ENCODE data around the gene SLC22A25. TPM values are rescaled to one million over a fixed set of nuclear protein-coding genes. Genes with fewer than 3 reads are reported as not detected.

SLC22A25 gene
- not detected for total RNA-seq

DNA sequence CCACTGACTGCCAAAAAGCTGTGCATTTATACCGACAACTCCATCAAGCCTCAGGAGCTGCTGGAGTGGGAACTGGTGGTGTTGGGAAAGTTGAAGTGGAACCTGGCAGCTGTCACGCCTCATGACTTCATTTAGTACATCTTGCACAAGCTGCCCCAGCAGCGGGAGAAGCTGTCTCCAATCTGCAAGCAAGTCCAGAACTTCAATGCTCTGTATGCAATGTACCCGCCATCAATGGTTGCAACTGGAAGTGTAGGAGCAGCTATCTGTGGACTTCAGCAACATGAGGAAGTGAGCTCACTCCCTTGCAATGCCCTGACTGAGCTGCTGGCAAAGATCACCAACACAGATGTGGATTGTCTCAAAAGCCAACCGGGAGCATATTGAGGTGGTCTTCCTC is at the start of gene SLC22A25:
SLC22A25 (minus strand) TSS at position 67 of the 400 bp plus-strand sequence. CDS start 13,947 bp downstream, outside the sequence.
- Histone ChIP-seq H3K27ac (no peak within 1 kb of the TSS), H3K4me3 (peak within 1 kb of the TSS in 1 of 4 donors; percentile 14), H3K27me3 (no peaks in the 10 kb centered on the region), H3K4me1 (no peaks in the 10 kb centered on the region), H3K36me3 (no peaks in the 10 kb centered on the region), H3K9me3 (no peaks in the 10 kb centered on the region)
- no peak for DNase-seq
- TF ChIP-seq CTCF (IDR thresholded peaks at IDR 0.05): no peak
- no peak for TF ChIP-seq POLR2A (IDR thresholded peaks at IDR 0.05)

DNA sequence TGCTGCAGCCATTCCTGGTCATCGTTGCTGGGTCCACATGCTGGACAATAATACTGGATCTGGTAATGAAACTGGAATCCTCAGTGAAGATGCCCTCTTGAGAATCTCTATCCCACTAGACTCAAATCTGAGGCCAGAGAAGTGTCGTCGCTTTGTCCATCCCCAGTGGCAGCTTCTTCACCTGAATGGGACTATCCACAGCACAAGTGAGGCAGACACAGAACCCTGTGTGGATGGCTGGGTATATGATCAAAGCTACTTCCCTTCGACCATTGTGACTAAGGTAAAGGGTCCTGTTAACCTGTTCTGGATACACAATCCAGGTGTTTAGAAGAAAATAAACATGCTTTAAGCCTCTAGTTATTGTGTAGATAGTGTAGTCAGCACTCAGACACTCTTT is 46.9 kb upstream of the SLC22A25 start:
- Histone ChIP-seq H3K27me3 (no peaks in the 10 kb centered on the region), H3K9me3 (peaks cover 0 to 4% (median 1%) of the 10 kb centered on the region in 4 donors)
- DNase-seq: no peak

GRCh38 chr11:63289658-63290057 is 46.3 kb upstream of the SLC22A25 start:
- DNase-seq: no peak
- Histone ChIP-seq H3K4me3 (no peak overlapping the region), H3K36me3 (no peaks in the 10 kb centered on the region), H3K4me1 (no peaks in the 10 kb centered on the region), H3K27ac (no peak overlapping the region), H3K27me3 (no peaks in the 10 kb centered on the region), H3K9me3 (peaks cover 0 to 4% (median 1%) of the 10 kb centered on the region in 4 donors)
- no peak for TF ChIP-seq POLR2A (IDR thresholded peaks at IDR 0.05)
- no peak for TF ChIP-seq CTCF (IDR thresholded peaks at IDR 0.05)

More for the DNA sequence above, 46.9 kb upstream of the SLC22A25 start:
- TF ChIP-seq CTCF (IDR thresholded peaks at IDR 0.05): no peak
- no peak for TF ChIP-seq POLR2A (IDR thresholded peaks at IDR 0.05)
- no peak overlapping the region for H3K27ac ChIP-seq
- H3K4me1 ChIP-seq: no peaks in the 10 kb centered on the region
- no peak overlapping the region for H3K4me3 ChIP-seq
- H3K36me3 ChIP-seq: no peaks in the 10 kb centered on the region

GRCh38 chr11:63282579-63282978 is 39.2 kb upstream of the SLC22A25 start:
- H3K27me3 ChIP-seq: no peaks in the 10 kb centered on the region
- peaks cover 0 to 2% (median 0%) of the 10 kb centered on the region in 4 donors for H3K9me3 ChIP-seq
- H3K4me1 ChIP-seq: no peaks in the 10 kb centered on the region
- no peak overlapping the region for H3K27ac ChIP-seq
- DNase-seq: no peak
- TF ChIP-seq POLR2A (IDR thresholded peaks at IDR 0.05) (no peak), CTCF (IDR thresholded peaks at IDR 0.05) (no peak)
- no peak overlapping the region for H3K4me3 ChIP-seq
- H3K36me3 ChIP-seq: no peaks in the 10 kb centered on the region

- DNase-seq: no peak
- H3K27me3 ChIP-seq: no peaks in the 10 kb centered on the region
- no peak for TF ChIP-seq CTCF (IDR thresholded peaks at IDR 0.05)
- no peaks in the 10 kb centered on the region for H3K36me3 ChIP-seq
- H3K4me3 ChIP-seq: no peak overlapping the region
- H3K9me3 ChIP-seq: peaks cover 0 to 3% (median 0%) of the 10 kb centered on the region in 4 donors
- H3K4me1 ChIP-seq: no peaks in the 10 kb centered on the region
- no peak overlapping the region for H3K27ac ChIP-seq
Observed at GRCh38 chr11:63280920-63281319, 37.5 kb upstream of the SLC22A25 start.
